Endothelial cell of umbilical vein (primary cell): ENCODE data around the gene SPAG17. TPM values are rescaled to one million over a fixed set of nuclear protein-coding genes. Genes with fewer than 3 reads are reported as not detected.

ENCODE experiments used
- BruUV-seq: library from RNA; stranded (reverse); fragments of 400-500 nt; replicated peaks from 2 replicates; lab custom pipeline; 2021; lab: Mats Ljungman, UMichigan
- CTCF ChIA-PET: fragments of 300-600, 350-600 bp; sonication (Branson Sonifier 250); formaldehyde crosslinking; loops from one replicate; lab custom pipeline; 2021; ENCODE audit warnings: antibody characterized with exemption, inconsistent platforms; lab: Charles Lee
- POLR2A ChIA-PET: fragments of 300-600, 350-600 bp; sonication (Branson Sonifier 250); formaldehyde crosslinking; loops from one replicate; lab custom pipeline; 2021; ENCODE audit warnings: antibody characterized with exemption, inconsistent platforms; lab: Charles Lee
- DNase-seq: peaks from one replicate; pipeline ENCODE4 v3.0.0-alpha.2; 2011; ENCODE audit warnings: low read depth, low spot score
- FAIRE-seq: peaks from 2 replicates; lab custom pipeline; 2011; peaks lifted over from hg19 to GRCh38; lab: Jason Lieb, UNC
- H2AFZ ChIP-seq: 2 replicates; pipeline ENCODE4 v1.6.0; 2012; ENCODE audit warnings: low read depth, low read length, control low read depth, inconsistent platforms
- H3K27ac ChIP-seq: 2 replicates; pipeline ENCODE4 v1.5.1; 2011; ENCODE audit warnings: low read depth, mild to moderate bottlenecking, control low read depth, low read length, moderate library complexity; ENCODE audit not compliant: insufficient read depth
- H3K27me3 ChIP-seq, 2 experiments: 2 replicates each; pipeline versions ENCODE4 v1.6.0 to v1.6.1; 2011; ENCODE audit warnings: low read length in 2 of 2, mixed read lengths in 1 of 2; ENCODE audit not compliant: control insufficient read depth in 2 of 2, insufficient read depth in 2 of 2
- H3K36me3 ChIP-seq, 2 experiments: 2 replicates in 1 of 2; 3 replicates in 1 of 2; pipeline ENCODE4 v1.5.1; 2011; ENCODE audit warnings: low read length in 2 of 2, mild to moderate bottlenecking in 1 of 2, moderate library complexity in 1 of 2; ENCODE audit not compliant: control insufficient read depth in 2 of 2, insufficient read depth in 2 of 2; ENCODE audit errors: extremely low read depth in 1 of 2
- H3K4me1 ChIP-seq: 3 replicates; pipeline ENCODE4 v1.5.1; 2011; ENCODE audit warnings: mild to moderate bottlenecking, low read length; ENCODE audit not compliant: control insufficient read depth, insufficient read depth; ENCODE audit errors: extremely low read depth
- H3K4me2 ChIP-seq: 2 replicates; pipeline ENCODE4 v1.6.1; 2011; ENCODE audit warnings: low read length, control low read depth, mixed read lengths; ENCODE audit not compliant: insufficient read depth
- H3K4me3 ChIP-seq, 3 experiments: fragments of 200-600 bp in 1 of 3; sonication (generic), shearing (Covaris generic) in 1 of 3; replicated peaks in 1 of 3; 2 replicates each; pipeline ENCODE4 v1.5.1; 2011 to 2016; ENCODE audit warnings: control low read depth in 3 of 3, low read length in 3 of 3, mild to moderate bottlenecking in 2 of 3, inconsistent platforms in 1 of 3, low read depth in 1 of 3, moderate library complexity in 1 of 3; ENCODE audit not compliant: insufficient read depth in 1 of 3
- H3K79me2 ChIP-seq: 2 replicates; pipeline ENCODE4 v1.6.0; 2012; ENCODE audit warnings: low read length, inconsistent platforms; ENCODE audit not compliant: control insufficient read depth, insufficient read depth
- H3K9ac ChIP-seq: replicated peaks from 2 replicates; pipeline ENCODE3; 2011; ENCODE audit warnings: low read length, control low read depth; ENCODE audit not compliant: insufficient read depth; ENCODE audit errors: extremely low read depth
- H3K9me1 ChIP-seq: replicated peaks from 3 replicates; pipeline ENCODE4 v1.6.0; 2011; ENCODE audit warnings: mild to moderate bottlenecking, low read length; ENCODE audit not compliant: control insufficient read depth, insufficient read depth; ENCODE audit errors: extremely low read depth
- H3K9me3 ChIP-seq: replicated peaks from 2 replicates; pipeline ENCODE4 v1.5.1; 2012; ENCODE audit warnings: low read length, inconsistent platforms; ENCODE audit not compliant: control insufficient read depth, insufficient read depth
- H4K20me1 ChIP-seq: replicated peaks from 2 replicates; pipeline ENCODE3; 2011; ENCODE audit warnings: mild to moderate bottlenecking, low read length; ENCODE audit not compliant: control insufficient read depth, insufficient read depth; ENCODE audit errors: extremely low read depth
- CTCF ChIP-seq, 2 donors: IDR thresholded peaks; 1 replicate in 1 of 2; 2 replicates in 1 of 2; pipeline ENCODE4 v1.5.1; 2011; ENCODE audit warnings: low read length in 2 of 2, mild to moderate bottlenecking in 2 of 2, moderate library complexity in 2 of 2, control low read depth in 1 of 2, inconsistent platforms in 1 of 2, low read depth in 1 of 2; ENCODE audit not compliant: insufficient read depth in 1 of 2; ENCODE audit errors: extremely low read depth in 1 of 2
- EZH2 ChIP-seq: IDR thresholded peaks from 2 replicates; pipeline ENCODE4 v1.6.1; 2012; ENCODE audit warnings: borderline replicate concordance, low read depth, mild to moderate bottlenecking, moderate library complexity, low read length, inconsistent platforms; ENCODE audit not compliant: severe bottlenecking
- FOS ChIP-seq: IDR thresholded peaks from 2 replicates; pipeline ENCODE4 v1.6.1; 2011; ENCODE audit warnings: mild to moderate bottlenecking, low read length, moderate library complexity, borderline replicate concordance; ENCODE audit not compliant: insufficient read depth
- GATA2 ChIP-seq: IDR thresholded peaks from 2 replicates; pipeline ENCODE4 v1.7.0; 2011; ENCODE audit warnings: low read depth, mild to moderate bottlenecking, moderate library complexity, mixed read lengths, low read length; ENCODE audit not compliant: insufficient read length, insufficient read depth
- JUN ChIP-seq: IDR thresholded peaks from 2 replicates; pipeline ENCODE4 v1.6.1; 2011; ENCODE audit warnings: borderline replicate concordance, low read depth; ENCODE audit not compliant: insufficient read length, insufficient read depth
- MAX ChIP-seq: IDR thresholded peaks from 2 replicates; pipeline ENCODE4 v1.6.1; 2011; ENCODE audit not compliant: insufficient read depth, insufficient read length
- MYC ChIP-seq: IDR thresholded peaks from one replicate; pipeline ENCODE4 v1.6.1; 2011; ENCODE audit warnings: mild to moderate bottlenecking, low read depth, low read length
- POLR2A ChIP-seq: IDR thresholded peaks from 2 replicates; pipeline ENCODE4 v1.6.1; 2012; ENCODE audit warnings: low read depth, mild to moderate bottlenecking, control low read depth, low read length
- POLR2AphosphoS5 ChIP-seq: IDR thresholded peaks from 2 replicates; pipeline ENCODE4 v1.6.1; 2012; ENCODE audit warnings: low read depth, mild to moderate bottlenecking, control low read depth, low read length, moderate library complexity; ENCODE audit not compliant: insufficient read depth
- dilution Hi-C: fragments of 300-500 bp; cut with MboI; formaldehyde crosslinking; loops from one replicate; pipeline ENCODE4 v1.15.0; 2019; ENCODE audit warnings: low sequenced_read_pairs; ENCODE audit not compliant: extremely low pct_ligation_motif_present
- intact Hi-C: fragments of 100-400 bp; cut with micrococcal nuclease; formaldehyde crosslinking; loops from one replicate; pipeline ENCODE4 v1.10.0; 2022
- polyA plus RNA-seq, 4 experiments: library from polyadenylated mRNA; depleted of rRNA in 3 of 4; stranded (reverse) in 3 of 4; unstranded in 1 of 4; fragments of >200 nt; gene quantifications; 2 replicates each; pipeline versions ENCODE4 v1.2.1 to v1.2.3, GENCODE V29; 2011 to 2012; ENCODE audit warnings: missing spikeins in 1 of 4
- total RNA-seq: library from RNA; stranded (reverse); gene quantifications from 2 replicates; pipeline ENCODE4 v1.2.3, GENCODE V29; 2021

Gene SPAG17
- total and polyA plus RNA-seq, 2 donors (not counting 3 experiments of a cell fraction or from before 2014, with no cell fraction given), result not detected

DNA sequence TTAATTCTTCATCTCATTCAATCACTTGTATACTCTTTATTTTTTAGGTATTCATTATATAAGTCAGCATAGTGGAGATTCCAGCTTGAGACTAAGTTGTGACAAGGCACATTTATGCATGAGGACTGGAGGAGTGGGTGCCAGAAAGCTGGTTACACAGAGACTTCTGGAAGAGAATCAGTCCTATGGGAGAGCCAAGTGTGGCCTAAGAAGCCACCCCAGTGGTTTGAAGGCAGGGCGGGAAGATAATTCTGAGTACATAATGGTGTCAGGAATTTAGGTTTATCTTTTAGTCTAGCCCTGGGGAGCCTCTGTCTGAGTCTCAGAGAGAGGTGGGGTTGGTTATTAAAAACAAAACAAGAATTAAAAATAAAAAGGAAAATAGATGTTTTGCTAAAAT lies 83.0 kb downstream of the SPAG17 start:
- DNase-seq, result no peak
- POLR2A ChIA-PET, result no interaction called here
- intact Hi-C loops (no loop called here), dilution Hi-C loops (no loop called here)
- Histone ChIP-seq H3K9ac (no peak overlapping the region), H3K36me3 (no peaks in the 10 kb centered on the region), H3K9me1 (no peaks in the 10 kb centered on the region), H3K9me3 (no peaks in the 10 kb centered on the region), H3K27ac (no peak overlapping the region), H3K4me3 (no peak overlapping the region), H3K27me3 (no peaks in the 10 kb centered on the region), H2AFZ (no peak overlapping the region), H3K79me2 (no peaks in the 10 kb centered on the region), H3K4me1 (no peaks in the 10 kb centered on the region), H3K4me2 (no peak overlapping the region), H4K20me1 (no peaks in the 10 kb centered on the region)
- CTCF ChIA-PET, result interaction anchor here (1.1 kb wide), 1 partner anchor 10 kb away, joined by 3 read pairs; no protein-coding TSS in a partner anchor
- no peak for TF ChIP-seq MAX
- no peak for TF ChIP-seq MYC
- TF ChIP-seq POLR2AphosphoS5, result no peak
- TF ChIP-seq EZH2, result no peak
- no peak for TF ChIP-seq FOS
- no peak for TF ChIP-seq CTCF (IDR thresholded peaks at IDR 0.05; ENCODE audit: extremely low read depth in 1 of 2, insufficient read depth in 1 of 2, low read depth in 1 of 2, low read length in 2 of 2)
- TF ChIP-seq GATA2, result no peak
- no peak for TF ChIP-seq JUN
- no peak for TF ChIP-seq POLR2A
- BruUV-seq, result no TSS peak
- FAIRE-seq, result no peak
